GM06990 (cell line): ENCODE results near the gene LARP1.

Experiments
- DNase-seq: peaks from one replicate; pipeline ENCODE4 v3.0.0-alpha.2; 2011; ENCODE audit not compliant: insufficient read length; ENCODE audit errors: extremely low read depth
- H3K27me3 ChIP-seq: replicated peaks from 2 replicates; pipeline ENCODE4 v1.6.0; 2011; ENCODE audit warnings: low read length; ENCODE audit not compliant: control insufficient read depth, insufficient read depth
- H3K36me3 ChIP-seq: 2 replicates; pipeline ENCODE4 v1.5.1; 2011; ENCODE audit warnings: low read length; ENCODE audit not compliant: control insufficient read depth, insufficient read depth
- H3K4me3 ChIP-seq: replicated peaks from 2 replicates; pipeline ENCODE4 v1.5.1; 2011; ENCODE audit warnings: low read depth, mild to moderate bottlenecking, control low read depth, low read length
- TF ChIP-seq, protein P1 (sequence below): IDR thresholded peaks from 2 replicates; pipeline ENCODE4 v1.5.1; 2011; ENCODE audit warnings: low read length, control low read depth, mild to moderate bottlenecking, inconsistent platforms; ENCODE audit not compliant: insufficient read depth, poor library complexity, severe bottlenecking

LARP1 gene

DNA sequence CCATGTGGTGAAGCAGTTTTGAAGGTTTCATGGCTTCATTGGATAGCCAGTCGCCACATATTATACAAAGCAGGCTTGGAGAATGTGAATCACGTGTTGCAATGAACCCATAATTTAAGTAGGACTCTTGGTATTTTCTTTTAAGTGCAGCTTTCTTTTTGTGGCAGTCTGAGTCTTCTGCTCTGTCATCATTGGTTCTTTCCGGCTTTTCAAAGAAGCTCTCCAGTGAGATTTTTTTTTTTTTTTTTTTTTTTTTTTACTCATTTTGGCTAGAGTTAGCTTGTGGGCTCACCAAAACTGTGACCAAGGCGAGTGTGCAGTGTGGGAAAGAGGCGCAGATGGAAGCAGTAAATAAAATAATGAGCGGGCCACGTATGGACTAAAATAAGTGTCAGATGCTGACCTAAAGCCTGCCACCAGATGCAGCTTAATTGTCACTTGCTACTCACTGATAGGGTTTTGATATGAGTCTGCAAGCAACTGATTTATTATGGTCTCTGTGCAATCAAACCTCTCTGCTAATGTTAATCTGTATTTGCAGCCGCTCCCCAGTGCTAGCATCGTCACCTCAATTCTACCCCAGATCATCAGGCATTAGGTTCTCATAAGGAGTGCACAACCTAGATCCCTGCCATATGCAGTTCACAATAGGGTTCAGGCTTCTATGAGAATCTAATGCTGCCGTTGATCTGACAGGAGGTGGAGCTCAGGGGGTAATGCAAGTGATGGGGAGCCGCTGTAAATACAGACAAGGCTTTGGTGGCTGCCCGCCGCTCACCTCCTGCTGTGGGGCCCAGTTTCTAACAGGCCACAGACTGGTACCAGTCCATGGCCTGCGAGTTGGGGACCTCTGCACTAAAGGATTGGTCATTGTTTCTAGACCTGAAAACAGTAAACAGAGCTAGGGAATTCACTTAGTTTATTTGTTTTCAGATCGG, 45.5 kb upstream of the LARP1 start:
- no peaks in the 10 kb centered on the region; the same call in 1 of the 2 replicates for H3K36me3 ChIP-seq
- DNase-seq = no peak

DNA sequence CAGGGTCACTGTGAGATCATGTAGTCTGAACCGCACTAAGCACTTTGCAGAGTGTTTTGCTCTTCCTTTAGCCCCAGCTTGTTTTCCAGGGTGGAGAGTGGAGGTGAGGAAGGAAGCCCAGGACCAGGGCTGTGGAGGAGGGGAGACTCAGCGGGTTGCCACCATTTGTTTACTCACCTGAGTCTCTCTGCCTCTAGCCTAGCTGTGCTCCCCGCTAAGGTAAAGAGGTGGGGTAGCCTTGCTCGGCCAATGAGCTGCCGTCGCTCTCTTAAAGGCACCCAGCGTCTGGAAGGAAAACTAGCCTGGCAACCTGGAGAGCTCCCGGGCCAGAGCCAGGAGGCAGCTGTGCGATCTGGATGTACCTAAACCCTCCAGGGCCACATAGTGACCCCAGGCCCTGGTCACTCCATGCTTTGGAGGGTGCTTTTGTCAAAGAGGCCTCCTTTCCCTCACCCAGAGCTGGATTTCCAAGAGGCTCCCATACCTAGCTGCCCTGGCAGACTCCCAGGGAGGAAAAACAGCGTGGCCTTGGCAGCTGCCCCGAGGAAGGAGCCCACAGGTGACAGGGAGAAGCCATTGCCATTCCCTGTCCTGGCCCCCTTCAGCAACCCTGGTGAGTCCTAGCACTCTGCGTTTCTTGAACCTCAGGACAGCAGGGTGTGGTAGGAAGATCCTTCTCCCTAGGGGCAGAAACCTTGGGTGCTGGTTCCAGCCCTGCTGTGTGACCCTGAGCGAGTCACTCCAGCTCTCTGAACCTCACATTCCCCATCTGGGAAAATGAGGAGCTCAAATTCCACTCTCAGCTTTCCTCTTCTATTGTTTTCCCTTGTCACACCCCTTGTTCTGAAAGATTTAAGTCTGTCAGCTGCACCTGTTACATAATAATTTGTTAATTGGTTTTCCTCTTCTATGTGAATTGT, 42.4 kb upstream of the LARP1 start:
- no peak for DNase-seq
- no peaks in the 10 kb centered on the region for H3K27me3 ChIP-seq
- no peak overlapping the region for H3K4me3 ChIP-seq
- H3K36me3 ChIP-seq = no peaks in the 10 kb centered on the region; the same call in 1 of the 2 replicates
- TF ChIP-seq, protein P1, sequence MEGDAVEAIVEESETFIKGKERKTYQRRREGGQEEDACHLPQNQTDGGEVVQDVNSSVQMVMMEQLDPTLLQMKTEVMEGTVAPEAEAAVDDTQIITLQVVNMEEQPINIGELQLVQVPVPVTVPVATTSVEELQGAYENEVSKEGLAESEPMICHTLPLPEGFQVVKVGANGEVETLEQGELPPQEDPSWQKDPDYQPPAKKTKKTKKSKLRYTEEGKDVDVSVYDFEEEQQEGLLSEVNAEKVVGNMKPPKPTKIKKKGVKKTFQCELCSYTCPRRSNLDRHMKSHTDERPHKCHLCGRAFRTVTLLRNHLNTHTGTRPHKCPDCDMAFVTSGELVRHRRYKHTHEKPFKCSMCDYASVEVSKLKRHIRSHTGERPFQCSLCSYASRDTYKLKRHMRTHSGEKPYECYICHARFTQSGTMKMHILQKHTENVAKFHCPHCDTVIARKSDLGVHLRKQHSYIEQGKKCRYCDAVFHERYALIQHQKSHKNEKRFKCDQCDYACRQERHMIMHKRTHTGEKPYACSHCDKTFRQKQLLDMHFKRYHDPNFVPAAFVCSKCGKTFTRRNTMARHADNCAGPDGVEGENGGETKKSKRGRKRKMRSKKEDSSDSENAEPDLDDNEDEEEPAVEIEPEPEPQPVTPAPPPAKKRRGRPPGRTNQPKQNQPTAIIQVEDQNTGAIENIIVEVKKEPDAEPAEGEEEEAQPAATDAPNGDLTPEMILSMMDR = no peak

More for the DNA sequence above, 45.5 kb upstream of the LARP1 start:
- no peaks in the 10 kb centered on the region for H3K27me3 ChIP-seq
- no peak overlapping the region for H3K4me3 ChIP-seq
- TF ChIP-seq, protein P1 = no peak

DNA sequence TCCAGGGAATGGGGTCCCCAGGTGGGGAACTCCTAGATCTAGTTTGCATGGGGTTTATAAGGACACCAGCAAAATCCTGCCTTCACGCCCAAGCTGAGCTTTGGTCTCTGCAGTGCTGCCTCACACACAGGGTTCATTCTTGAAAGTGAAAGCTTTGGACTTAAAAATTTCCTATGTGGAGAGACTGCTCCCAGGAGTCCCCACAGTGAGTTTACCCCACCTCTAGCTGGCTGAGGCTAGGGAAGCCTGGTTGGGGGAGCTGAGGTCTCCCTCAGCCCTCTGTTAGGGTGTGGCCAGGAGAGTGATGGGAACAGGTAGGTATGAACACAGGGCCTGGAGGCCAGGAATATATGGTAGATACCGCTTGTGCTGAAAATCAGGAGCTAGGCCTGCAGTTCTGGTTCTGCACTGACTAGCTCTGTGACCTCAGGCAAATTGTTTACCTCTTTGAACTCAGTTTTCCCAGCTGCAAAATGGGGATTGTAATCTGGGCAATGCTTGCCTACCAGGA, 41.5 kb upstream of the LARP1 start:
- Histone ChIP-seq H3K36me3 (no peaks in the 10 kb centered on the region; the same call in 1 of the 2 replicates), H3K27me3 (no peaks in the 10 kb centered on the region), H3K4me3 (no peak overlapping the region)
- TF ChIP-seq, protein P1 = no peak
- DNase-seq = no peak

DNA sequence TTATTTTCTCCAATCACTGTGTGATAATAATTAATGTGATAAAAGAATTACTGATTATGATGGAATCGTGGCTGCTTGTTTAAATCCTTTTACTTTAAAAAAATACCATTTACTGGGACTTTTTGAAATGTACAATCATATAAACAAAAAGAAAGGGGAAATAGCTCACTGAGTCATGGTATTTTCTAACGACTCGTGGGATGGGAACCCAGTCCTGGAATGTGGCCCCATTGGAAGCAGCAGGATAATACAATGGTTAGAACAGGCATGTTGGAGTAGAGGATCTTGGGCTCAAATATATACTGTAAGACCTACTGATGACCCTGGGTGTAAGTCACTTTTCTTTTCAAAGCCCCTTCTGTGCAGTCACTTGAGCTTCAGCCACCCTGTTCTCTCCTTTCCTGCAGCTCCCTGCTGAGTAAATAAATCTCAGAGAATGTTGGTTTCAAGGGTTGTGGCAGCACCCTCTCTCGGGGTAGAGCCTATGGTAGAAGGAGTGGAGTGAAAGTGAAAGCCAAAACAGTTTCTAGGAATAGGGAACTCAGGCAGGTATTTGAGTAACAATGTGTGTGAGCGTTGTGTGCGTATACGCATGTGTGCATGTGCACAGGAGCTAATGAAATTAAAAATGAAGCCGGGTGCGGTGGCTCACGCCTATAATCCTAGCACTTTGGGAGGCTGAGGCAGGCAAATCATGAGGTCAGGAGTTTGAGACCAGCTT, 40.8 kb upstream of the LARP1 start:
- Histone ChIP-seq H3K27me3 (no peaks in the 10 kb centered on the region), H3K4me3 (no peak overlapping the region), H3K36me3 (no peaks in the 10 kb centered on the region; the same call in 1 of the 2 replicates)
- DNase-seq = no peak
- TF ChIP-seq, protein P1 = no peak

DNA sequence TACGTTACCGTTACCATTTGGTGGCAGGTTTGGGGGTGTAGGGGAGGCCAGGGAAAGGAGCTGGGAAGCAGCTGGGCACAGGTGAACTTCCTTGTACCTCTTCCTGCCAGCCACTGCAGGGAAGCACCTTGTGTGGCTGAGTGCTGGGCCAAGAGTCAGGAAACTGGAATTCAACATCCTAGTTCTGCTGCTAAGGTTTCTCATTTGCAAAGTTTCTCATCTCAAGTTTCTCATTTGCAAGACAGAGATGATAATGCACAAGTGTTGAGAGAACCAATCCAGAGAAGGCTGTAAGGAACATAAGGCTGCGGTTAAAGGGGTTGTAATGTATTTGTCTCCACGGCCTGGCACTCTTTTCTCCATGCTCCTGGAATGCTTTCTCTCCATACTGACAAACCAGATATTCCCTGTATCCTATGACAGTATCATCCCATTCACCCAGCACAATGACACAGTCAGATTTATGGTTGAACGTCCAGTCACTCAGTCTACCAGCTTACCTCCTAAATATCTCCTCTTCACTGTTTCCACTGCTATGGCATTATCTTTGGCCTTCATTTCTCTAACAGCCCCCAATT, 33.6 kb upstream of the LARP1 start:
- TF ChIP-seq, protein P1 = no peak
- H3K4me3 ChIP-seq = no peak overlapping the region
- H3K36me3 ChIP-seq = no peaks in the 10 kb centered on the region
- DNase-seq = no peak
- no peaks in the 10 kb centered on the region for H3K27me3 ChIP-seq
